HG02623 (cell line): ENCODE data around the gene TIAL1.
"Not testable (repeated sequence)": the region's sequence is repeated elsewhere in the genome, so short reads cannot be mapped to it uniquely, and the experiment has no call there.

Source experiments
- ATAC-seq: cut with Tn5 transposase; IDR thresholded peaks from one replicate; pipeline ENCODE4 v1.9.1; 2021; ENCODE audit warnings: moderate library complexity; ENCODE audit not compliant: unreplicated experiment

The TIAL1 gene

DNA sequence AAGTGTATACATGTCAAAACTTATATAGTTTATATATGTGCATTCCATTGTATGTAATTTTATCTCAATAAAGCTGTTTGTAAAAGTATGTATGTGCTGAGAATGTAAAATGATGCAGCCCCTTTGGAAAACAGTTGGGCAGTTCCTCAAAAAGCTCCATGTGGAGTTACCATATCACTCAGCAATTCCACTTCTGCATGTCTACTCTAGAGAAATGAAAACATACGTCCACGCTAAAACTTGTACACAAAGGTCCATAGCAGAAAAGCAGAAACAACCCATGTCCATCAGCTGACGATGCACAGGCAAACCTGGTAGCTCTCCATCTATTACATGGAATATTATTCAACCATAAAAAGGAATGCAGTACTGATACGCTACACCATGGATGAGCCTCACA, 45.9 kb downstream of the TIAL1 start:
- no peak for ATAC-seq

DNA sequence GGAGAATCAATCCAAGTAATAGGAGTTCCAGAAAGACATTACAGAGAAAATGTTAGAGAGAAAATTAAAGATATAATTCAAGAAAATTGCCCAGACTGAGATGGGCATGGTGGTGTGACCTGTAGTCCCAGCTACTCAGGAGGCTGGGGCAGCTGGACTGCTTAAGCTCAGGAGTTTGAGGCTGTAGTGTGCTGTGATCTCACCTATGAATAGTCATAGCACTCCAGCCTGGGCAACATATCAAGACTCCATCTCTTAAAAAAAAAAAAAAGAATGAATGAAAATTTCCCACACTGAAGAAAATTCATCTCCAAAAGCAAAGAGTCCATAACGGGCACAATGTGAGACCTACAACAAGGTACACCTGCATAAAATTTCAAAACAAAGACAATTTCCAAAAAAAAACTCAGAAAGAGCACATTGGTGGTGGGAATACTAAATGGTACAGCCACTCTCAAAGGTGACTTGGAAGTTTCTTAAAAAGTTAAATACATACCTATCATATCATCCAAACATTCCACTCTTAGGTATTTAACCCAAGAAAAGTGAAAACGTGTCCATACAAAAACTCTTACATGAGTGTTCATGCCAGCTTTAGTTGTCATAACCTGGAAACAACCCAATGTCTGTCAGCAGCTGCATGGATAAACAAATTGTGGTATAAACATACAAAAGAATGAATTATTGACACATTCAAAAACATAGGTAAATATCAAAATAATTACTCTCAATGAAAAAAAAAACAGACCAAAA, 47.3 kb downstream of the TIAL1 start:
- ATAC-seq: no peak

DNA sequence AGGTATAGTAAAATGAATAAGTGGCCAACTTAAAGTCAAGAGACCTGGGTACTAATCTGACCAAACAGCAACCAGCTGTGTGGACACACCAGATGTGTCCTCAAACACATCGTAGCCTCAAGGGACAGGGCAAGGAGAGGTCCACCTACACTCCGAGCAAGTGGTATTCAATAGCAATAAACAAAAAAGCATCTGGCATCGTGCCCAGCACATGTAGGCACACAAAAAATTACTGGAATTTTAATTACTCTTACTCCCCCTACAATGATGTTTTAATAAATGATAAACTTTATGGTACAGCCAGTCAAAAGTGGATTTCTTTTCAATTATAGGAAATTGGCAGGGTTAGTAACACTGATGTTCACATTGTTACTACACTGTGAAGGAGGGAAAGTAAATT, 50.8 kb downstream of the TIAL1 start:
- no peak for ATAC-seq

DNA sequence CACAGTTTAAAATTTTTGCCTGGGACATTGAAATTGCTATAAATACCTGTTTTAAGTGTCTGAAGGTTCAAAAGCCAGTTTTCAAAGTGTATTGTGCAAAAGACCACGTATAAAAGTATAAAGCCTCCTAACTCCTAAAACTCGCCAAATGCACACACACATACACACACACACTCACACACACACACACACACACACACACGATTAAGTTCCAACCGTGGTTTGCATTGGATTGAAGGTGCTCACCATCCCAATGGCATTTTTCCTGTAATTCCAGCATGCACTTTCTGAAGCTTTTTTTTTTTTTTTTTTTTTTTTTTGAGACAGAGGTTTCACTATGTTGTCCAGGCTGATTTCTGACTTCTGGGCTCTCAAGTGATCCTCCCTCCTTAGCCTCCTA, 51.5 kb downstream of the TIAL1 start:
- no peak for ATAC-seq

DNA sequence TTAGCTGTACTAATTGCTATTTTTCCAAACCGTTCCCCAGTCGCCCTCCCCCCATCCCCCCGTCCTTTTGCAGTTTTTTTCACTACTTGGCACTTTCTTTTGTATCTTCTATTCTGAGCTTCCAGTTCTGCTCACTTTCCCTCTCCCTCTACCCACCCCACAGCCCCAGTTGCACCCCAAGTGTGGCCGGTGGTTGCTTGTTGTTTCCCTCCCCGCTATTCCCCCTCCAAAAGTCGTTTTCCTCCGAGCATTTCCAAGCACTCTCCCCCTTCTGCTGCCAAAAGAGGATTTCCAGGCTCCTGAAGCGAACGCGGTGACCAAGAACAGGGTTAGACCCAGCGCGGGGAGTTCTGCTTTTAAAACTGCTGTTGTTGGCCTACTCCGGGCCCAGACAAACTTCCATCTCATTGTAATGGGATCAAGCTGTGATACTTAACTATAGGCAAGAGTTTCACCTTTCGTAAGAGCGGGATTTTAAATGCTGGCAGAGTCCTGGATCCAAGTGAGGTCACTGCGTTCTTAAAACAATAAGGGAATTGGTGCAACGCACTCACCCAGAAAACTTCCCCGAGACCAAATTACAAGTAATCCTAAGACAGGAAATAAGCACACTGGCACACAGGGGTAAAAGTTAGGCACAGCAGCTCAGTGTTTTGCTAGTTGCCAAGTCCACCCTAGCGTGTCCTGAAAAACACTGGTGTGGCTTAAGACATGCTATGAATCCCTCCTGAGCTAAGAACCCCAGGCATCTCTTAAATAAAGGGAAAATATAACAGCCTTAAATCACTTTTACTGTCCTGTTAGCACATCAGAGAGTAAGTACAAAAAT, 52.7 kb downstream of the TIAL1 start:
- ATAC-seq: no peak

DNA sequence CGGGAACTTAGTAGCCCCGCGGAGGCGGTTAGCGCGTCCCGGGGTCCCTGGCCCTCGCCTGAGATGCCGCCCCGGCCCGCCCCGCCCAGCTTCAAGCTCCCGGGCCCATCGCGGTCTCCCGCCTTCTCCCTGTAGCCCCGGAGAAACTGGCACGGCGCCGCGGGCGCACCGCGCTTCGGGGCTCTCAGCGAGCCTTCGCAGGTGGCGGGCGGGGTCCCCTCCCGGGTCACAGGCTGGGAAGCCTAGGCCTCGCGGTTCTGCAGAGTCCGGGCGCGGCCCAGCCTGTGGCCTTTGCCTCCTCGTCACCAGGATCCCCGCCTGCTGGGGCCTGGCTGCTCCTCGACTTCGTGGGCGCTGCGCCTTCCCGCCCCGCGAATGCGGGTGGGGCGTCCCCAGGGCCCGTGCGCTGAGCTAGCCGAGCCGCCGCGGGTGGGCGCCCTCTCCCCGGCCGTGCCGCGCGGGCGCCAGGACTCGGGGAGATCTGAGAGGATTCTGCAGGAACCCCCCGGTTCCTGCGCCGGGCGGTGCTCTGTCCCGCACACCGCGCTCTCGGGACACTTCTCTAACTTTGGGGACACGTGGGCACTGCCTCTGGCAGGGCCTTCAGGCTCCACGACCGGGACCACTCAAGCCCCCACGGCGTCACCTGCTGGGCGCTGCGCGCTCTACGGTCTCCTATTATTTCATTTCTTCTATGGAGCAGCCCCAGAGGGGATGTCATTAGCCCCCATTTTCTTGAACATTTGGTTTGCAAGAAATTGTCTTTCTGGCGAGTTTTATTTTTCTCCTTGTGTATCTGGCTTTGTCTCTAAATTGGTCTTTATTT, 53.6 kb downstream of the TIAL1 start:
- peak; percentile 36 for ATAC-seq

DNA sequence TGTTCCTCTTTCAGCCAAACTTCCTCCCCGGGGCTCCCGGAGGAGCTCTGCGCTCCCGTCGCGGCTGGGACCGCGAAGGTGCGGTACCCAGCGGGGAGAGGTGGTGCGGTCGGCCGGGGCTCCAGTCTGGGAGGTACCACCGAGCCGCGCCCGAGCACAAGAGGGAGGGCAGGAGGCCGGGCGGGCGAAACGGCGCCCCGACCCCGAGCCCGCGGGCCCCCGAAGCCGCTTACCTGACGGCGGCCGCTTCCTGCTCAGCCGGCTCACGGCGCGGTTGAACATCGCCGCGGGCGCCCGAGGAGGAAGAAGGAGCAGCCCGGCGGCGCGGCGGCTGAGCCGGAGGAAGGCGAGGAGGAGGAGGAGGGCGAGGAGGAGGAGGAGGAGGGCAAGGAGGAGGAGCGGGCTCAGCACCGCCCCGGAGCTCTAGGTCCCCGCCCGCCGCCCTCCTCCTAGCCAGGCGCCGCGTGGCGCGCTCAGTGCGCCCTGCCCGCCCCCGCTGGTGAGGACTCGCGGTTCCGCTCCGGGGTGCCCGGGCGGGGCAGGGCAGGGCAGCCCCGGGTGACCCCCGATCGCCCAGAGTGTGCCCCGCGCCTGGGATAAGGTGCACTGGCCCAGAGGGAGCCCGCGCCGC, 54.3 kb downstream of the TIAL1 start, which contains the start of gene RGS10:
Gene RGS10, minus strand, starts transcription at position 363 of the 631 bp plus-strand sequence. Its CDS starts 81 bp downstream, at position 282.
- peak; percentile 66 for ATAC-seq

DNA sequence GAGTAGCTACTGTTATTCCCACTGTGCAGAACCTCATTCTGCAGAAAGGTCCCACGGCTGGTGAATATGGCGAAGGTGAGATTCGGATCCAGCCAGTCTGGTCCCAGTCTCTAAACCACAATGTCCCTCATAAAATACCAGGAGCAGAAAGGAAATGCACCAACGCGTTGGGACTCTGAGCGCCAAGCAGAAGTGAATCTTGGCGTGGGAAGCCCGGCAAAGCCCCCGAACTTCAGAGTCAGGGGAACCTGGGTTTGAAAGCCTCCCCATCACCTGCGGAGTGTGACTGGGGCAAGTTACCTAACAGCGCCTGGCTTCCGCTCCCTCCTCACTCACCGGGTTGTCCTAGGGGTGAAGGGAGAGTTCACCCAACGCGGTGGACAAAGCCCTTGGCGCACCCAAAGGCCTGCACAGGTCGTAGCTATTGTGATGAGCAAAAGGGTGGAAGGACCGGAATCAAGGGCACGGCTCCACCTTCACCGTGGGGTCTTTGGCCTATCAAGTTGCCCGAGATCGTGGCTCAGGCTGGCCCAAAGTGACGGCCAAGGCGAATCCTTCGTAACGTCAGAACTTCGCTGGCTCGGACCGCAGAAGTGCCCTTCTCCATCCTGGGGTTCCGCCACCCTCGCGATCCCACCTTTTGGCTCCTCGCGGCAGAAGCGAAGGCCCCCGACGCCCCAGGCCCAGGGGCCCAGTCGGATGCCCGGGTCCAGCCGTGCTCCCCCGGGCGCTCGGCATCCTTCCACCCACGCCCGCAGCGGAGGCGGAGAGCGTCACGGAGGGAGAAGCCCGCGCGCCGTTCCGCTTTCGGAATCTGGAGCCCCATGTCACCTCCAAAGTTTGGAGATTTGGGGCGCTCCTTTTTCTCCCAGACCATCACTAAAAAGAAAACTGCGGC, 55.1 kb downstream of the TIAL1 start:
- ATAC-seq: peak; percentile 15

DNA sequence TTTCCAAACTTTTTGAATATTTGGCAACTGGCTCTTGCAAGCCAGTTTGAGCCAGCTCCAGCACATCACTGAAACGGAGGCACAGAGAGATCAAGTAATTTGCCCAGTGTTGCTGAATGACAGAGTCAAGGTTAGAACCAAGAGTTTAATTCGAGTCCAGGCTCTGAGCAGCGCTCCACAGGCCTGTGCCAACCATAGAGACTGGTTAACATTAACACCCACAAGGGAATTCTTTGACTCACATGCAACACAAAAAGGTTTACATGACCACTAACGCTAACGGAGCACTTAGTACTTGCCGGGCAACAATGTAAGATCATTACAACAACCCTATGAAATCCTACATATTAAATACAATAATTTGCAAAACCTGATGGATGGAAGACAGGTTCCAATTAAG, 55.7 kb downstream of the TIAL1 start:
- ATAC-seq: no peak

DNA sequence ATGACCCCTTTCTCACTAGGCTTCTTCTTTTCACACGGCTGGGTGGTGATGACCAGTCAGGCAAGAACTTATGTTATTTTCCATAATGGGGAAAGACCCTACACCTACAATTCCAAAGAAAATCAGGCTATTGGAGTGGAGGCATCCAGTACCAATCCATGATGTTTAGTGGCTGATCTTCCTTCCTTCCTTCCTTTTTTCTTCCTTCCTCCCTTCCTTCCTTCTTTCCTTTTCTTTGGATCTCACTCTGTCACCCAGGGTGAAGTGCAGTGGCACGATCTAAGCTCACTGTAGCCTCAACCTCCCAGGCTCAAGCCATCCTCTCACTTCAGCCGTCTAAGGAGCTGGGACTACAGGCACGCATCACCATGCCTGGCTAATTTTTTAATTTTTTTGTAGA, 56.7 kb downstream of the TIAL1 start:
- no peak for ATAC-seq

DNA sequence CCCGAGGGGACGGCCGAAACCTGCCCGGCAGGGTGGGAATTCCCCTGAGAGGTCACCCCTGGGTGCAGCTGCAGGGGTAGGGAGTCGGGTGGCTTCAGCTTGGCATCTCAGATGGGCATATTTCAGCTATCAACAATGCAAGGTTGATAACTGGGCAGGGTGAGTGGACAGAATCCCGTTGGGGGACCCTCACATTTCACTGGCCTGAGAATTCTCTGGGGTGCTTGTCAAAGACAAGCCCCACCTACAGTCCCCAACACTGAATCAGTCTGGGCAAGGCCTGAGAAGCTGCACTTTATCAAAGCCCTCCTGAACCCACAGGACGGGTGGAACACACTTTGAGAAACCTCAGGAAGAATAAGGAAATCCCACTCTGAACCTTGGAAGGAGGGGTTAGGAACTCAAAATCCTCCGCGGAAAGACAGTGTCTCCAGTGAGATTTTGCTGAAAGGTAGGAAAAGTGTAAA, 57.4 kb downstream of the TIAL1 start:
- ATAC-seq: no peak

DNA sequence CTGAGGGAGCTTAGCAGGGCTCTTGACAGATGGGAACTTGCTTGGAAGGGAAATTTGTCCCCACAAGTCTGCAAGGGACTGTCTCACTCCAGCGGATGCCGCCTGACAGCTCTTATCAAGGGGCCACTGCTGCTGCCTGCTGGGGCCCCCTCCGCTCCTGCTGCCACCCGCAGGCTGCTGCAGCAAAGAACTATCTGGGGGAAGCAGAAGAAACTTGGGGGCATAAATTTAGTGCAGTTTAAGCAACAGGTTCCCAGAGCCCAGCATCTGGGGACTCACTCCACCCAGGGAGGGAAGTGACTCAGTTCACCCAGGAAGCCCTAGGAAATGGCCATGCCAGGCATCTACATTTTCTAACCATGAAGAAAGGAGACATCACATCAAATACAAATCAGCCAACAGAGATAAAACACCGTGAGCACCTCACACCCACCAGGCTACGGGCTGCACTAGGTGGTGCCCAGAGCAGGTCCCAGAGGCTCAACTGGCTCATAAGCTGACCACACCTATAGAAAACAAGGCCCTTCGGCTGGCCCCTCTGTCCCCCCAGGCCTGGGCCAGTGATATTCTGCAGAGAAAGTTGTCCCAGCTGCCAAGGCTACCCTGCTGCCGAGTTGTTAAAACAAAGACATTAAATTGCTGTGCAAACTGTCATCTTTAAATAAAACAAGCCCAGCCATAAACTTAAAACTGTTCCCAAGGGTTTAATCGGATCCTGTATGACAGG, 58.0 kb downstream of the TIAL1 start:
- ATAC-seq: no peak

DNA sequence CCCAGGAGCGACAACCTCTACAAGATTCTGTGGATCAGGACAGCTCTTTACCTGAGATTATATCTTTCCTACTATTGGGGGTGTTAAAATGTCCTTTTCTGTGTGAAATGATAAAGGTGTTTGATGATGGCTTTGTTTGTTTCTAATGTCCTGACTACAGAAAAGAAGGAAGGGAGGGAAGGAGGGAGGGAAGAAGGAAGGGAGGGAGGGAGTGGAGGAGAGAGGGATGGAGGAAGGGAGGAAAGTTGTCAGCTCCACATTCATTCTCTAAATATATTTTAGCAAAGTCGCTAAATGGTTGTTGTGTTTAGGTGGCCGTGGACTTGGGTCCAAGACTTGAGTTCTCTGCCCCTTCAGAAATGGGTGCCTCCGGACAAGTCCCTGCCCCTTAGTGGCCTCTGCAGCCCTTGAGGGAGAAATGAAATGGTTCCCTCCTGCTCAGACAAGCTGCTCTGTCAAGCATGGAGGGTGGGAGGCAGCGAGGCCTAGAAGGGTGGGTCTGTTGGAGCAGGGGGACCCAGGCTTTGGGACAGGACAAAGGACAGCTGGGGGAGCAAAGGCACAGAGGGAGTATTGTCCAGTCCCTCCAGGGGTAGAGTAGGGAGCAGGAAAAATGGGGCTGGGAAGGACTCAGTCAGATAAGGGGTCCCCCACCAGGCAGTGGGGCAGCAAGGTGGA, 58.7 kb downstream of the TIAL1 start:
- ATAC-seq: no peak

DNA sequence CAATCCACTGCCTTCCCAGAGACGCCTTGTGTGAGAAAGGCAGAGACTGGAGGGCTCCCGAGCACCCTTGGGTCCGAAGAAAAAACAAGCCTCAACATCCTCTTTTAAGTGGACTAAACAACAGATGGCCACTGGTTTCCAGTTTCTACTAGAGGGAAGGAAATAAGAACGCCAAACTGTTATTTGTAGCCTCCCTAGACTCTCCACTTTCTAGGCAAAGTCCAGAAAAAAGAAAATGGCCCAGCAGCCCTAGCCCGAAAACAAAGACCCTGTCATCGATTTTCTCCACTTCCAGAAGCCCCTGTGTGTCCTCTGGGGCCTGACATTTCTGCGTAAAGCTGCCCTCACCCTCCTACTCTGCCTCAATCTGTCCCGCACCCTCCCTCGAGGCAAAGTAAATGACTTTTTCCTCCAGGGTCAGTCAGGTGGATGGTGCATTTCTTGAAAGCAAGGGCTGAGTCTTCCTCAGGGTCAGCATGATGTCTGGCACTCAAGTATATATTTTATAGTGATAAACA, 60.2 kb downstream of the TIAL1 start:
- no peak for ATAC-seq

DNA sequence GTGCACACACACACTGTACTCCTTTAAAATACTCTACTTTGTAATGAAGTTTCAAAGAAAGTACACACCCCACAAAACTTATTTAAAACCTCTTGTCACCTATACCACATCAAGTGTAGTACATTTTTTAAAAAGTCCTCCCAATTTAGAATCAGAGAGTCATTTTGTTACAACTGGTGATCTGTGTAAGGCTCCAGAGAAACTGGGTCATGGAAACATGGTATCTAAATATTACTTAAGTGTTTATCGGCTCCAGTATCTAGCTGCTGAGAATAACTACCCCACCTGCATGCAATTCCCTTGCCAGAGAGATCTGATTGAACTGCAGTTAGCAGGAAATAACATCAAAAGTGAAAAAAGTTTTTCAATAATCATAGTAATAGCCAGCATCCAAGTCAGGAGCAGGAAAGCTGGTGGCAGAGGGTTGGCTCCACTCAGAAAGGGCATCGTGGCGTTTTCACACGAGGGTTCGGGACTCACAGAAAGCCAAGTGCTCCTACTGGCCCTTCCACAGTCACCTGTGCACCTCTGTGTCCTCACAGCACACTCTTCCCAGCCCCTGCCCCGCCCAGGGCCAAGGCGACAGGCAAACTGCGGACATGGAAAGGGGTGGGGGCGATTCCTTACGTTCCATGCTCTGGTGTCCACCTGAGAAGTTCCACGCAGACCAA, 60.8 kb downstream of the TIAL1 start:
- ATAC-seq: no peak

DNA sequence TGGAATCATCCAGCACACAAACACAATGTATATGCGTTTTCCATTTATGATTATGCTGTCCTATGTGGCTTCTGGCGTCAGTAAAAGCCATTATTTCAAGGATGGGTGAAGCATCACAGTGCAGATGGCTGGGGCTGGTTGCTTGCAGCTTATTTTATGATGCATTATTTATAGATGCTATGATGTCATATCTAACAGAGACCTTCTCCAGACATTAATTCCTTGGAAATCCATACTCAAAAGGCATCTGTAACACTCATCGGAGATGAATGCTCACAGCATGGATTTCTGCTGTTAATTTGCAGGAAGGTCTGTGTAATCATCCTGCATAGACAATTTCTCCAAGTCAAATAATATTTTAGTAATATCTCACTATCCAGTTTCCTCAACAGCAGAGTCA, 61.5 kb downstream of the TIAL1 start:
- no peak for ATAC-seq

DNA sequence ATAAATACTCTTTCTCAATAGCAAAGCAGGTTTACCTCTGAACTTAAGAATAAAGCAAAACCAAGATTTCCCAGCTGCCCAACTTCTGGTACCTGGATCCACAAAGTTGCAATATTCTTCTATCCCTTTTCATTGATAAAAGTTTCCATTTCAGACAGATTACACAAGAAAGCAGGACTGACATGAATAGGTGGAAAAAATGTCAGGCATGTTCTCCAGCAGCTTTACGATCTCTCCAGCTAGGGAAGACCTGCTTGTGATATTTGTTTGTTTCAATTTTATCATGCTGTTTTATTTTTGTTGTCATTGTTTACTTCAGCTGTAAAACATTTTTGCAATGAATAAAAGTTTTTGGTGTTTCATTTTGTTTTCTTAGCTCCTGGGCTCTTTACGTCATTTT, 63.3 kb downstream of the TIAL1 start:
- no peak for ATAC-seq

DNA sequence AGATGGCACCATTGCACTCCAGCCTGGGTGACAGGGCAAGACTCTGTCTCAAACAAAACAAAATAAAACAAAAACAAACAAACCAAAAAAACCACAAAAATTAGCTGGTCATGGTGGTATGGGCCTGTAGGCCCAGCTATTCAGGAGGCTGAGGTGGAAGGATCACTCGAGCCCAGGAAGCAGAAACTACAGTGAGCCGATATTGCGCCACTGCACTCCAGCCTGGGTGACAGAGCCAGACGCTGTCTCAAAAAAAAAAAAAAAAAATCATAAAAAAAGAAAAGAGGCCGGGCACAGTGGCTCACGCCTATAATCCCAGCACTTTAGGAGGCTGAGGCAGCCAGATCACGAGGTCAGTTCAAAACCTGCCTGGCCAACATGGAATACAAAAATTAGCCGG, 64.0 kb downstream of the TIAL1 start:
- not testable (repeated sequence) for ATAC-seq
